NCI-H446 treated with DMSO at 0.1 percent for 48 hours (cell line): ENCODE data around the gene MTOR.

ENCODE experiments used
- DNase-seq: peaks from one replicate; lab custom pipeline; 2025; lab: John Stamatoyannopoulos, UW

The MTOR gene

GRCh38 chr1:11216074-11216473 is 46.3 kb downstream of the MTOR start:
- no peak for DNase-seq

GRCh38 chr1:11215381-11216005 is 46.9 kb downstream of the MTOR start:
- no peak for DNase-seq

- no peak for DNase-seq
Measured at GRCh38 chr1:11214698-11215380, 47.5 kb downstream of the MTOR start.

- DNase-seq = no peak
Measured at GRCh38 chr1:11211925-11212587, 50.3 kb downstream of the MTOR start.

- no peak for DNase-seq
Measured at GRCh38 chr1:11211461-11211860, 50.9 kb downstream of the MTOR start.

GRCh38 chr1:11207898-11208611 is 54.3 kb downstream of the MTOR start:
- DNase-seq = no peak

GRCh38 chr1:11204396-11205190 is 57.8 kb downstream of the MTOR start:
- no peak for DNase-seq

- no peak for DNase-seq
Measured at GRCh38 chr1:11198851-11199594, 63.3 kb downstream of the MTOR start.

GRCh38 chr1:11198257-11198656 is 64.1 kb downstream of the MTOR start:
- no peak for DNase-seq

GRCh38 chr1:11197359-11197758 is 65.0 kb downstream of the MTOR start:
- DNase-seq = no peak

GRCh38 chr1:11196945-11197344 is 65.4 kb downstream of the MTOR start:
- DNase-seq = no peak

- no peak for DNase-seq
Measured at GRCh38 chr1:11194407-11195176, 67.8 kb downstream of the MTOR start.

GRCh38 chr1:11193376-11193775 is 69.0 kb downstream of the MTOR start:
- DNase-seq = no peak

GRCh38 chr1:11188858-11189451 is 73.4 kb downstream of the MTOR start, which contains the start of gene ANGPTL7:
Gene ANGPTL7, plus strand, starts transcription at chr1:11189355. Its CDS starts 225 bp downstream, at chr1:11189580.
- no peak for DNase-seq

GRCh38 chr1:11188381-11188780 is 74.0 kb downstream of the MTOR start:
- no peak for DNase-seq

- DNase-seq = no peak
Measured at GRCh38 chr1:11187931-11188330, 74.4 kb downstream of the MTOR start.

GRCh38 chr1:11187494-11187893 is 74.9 kb downstream of the MTOR start:
- peak; percentile 5 for DNase-seq

- no peak for DNase-seq
Measured at GRCh38 chr1:11187000-11187399, 75.4 kb downstream of the MTOR start.

- no peak for DNase-seq
Measured at GRCh38 chr1:11184973-11185372, 77.4 kb downstream of the MTOR start.

GRCh38 chr1:11182884-11183283 is 79.5 kb downstream of the MTOR start:
- DNase-seq = no peak
